ENCODE data around the gene PCSK2.
"Not testable (repeated sequence)": the region's sequence is repeated elsewhere in the genome, so short reads cannot be mapped to it uniquely, and the experiment has no call there.

Gene PCSK2, protein sequence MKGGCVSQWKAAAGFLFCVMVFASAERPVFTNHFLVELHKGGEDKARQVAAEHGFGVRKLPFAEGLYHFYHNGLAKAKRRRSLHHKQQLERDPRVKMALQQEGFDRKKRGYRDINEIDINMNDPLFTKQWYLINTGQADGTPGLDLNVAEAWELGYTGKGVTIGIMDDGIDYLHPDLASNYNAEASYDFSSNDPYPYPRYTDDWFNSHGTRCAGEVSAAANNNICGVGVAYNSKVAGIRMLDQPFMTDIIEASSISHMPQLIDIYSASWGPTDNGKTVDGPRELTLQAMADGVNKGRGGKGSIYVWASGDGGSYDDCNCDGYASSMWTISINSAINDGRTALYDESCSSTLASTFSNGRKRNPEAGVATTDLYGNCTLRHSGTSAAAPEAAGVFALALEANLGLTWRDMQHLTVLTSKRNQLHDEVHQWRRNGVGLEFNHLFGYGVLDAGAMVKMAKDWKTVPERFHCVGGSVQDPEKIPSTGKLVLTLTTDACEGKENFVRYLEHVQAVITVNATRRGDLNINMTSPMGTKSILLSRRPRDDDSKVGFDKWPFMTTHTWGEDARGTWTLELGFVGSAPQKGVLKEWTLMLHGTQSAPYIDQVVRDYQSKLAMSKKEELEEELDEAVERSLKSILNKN

DNA sequence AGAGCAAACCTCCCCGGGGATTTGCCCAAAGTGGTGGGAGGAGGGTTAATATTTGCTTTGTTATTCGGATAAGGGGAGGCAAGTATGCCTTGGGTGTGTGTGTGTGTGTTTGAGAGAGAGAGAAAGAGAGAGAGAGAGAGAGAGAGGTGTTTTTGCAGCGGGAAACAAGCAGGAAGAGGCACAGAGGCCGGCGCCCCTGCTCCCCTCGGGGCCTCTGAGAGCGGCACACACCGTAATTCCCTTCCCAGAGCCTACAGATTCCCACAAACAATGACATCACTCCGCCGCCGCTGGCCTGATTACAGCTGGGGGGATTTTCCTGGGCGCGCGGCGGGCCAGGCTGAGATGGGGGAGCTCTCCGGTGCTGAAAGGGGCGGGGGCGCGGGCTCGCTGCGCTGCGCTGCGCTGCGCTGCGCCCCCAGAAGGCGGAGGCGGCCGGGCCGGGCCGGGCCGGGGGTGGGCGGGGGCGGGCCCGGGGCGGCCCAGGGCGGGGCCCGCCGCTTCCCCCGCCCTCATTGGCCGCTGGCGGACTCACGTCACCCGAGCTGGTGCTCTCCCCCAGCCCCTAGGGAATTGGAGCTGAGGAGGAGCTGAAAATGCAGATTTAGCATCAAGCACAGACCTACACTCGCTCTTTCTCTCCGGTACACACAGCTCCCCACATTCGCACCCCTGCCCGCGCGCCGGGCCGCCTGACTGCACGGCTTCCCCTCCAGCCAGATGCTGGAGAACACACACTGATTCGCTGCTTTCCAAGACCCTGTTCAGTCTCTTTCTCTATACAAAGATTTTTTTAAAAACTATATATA lies at the start of gene PCSK2:
Gene PCSK2, plus strand, starts transcription at position 631 of the 809 bp plus-strand sequence. CDS start 266 bp downstream, outside the sequence.
- no peak for DNase-seq

- DNase-seq, result no peak
These were observed 49.5 kb upstream of the PCSK2 start for GRCh38 chr20:17177341-17177740.

DNA sequence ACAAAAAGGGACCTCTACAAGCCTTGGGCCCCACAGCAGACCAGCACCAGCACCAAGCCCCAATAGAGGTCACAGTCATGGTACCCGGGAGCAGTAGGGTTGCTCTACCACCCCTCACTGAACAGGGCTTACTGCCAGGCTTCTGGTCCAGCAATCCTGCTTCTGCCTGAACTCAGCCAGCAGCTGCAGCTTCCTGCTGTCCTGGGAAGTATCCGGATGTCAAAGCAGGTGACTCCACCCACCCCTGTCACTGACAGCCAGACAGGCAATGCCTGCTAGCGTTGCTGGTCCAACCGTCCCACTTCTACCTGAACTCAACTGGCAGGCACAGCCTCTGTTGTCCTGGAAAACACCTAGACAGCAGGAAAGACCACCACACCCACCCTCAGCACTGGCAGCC lies 47.0 kb upstream of the PCSK2 start:
- DNase-seq, result no peak

DNA sequence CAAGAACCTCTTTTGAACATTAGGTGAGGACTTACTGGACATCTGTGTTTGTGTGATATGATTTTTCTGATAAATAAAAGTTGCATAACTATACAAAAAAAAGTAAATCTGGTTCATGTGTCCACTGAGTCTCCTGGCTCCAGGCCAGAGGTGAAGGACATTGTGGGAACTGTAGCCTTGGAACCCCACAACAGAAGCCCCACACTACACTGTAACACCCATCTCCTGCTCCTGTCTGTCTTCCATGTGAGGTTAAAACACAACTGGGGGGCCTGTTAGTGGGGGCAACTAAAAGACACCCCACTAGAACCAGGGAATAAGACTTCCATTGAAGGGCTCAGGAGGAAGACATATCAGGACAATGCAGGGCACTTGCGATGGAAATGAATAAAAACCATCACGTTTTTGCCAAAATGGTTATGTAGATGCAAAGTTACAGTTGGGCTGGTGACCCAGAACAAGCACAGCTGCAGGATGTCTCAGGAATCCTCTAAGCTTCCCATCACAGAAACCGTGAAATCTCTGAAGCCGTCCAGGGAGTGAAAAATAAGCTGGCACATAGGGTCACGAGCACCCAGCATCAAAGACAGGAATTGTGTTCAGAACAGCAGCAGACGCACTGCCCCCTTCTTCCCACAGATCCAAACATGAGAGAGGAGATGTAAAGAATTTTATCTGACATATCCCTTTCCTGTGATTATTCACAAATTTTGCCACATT lies 36.7 kb upstream of the PCSK2 start:
- DNase-seq, result no peak

DNA sequence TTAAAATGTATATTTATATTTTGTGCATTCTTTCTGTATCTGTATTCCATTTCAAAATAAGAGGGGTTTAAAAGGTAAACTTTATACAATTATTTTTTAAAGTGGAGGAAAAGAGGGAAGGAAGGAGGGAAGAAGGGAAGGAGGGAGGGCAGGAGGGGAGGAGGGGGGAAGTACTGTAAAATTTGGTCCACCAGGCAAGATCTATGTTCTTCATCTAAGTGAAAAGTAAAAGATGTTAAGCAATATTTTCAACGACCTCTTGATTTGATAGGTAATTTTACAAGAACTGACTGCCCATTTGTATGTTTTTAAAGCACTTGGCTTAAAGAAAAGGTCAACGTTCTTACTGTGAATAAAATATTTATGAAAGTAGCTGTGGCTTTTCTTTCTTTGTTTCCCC lies 29.8 kb upstream of the PCSK2 start:
- no peak for DNase-seq

- DNase-seq, result no peak
These were observed 24.8 kb upstream of the PCSK2 start for GRCh38 chr20:17202030-17202429.

DNA sequence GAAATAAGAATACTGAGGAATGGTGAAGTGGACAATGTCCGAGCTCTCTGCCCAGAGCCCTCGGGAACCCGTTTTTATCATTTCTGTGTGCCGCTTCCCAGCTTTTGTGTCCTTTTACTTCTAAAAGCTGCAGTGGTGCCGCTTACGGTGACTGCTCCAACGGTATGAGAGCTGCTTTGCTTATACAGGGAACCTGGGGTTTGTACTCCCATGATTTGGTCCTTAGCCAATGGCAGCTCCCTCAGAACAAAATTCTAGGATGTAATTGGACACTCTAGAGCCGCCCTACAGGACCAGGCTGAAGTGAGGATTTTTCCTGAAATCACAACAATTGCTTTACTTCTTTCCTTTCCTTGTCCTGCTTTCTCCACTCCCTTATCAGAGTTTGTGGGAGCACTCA lies 24.2 kb upstream of the PCSK2 start:
- DNase-seq, result no peak

DNA sequence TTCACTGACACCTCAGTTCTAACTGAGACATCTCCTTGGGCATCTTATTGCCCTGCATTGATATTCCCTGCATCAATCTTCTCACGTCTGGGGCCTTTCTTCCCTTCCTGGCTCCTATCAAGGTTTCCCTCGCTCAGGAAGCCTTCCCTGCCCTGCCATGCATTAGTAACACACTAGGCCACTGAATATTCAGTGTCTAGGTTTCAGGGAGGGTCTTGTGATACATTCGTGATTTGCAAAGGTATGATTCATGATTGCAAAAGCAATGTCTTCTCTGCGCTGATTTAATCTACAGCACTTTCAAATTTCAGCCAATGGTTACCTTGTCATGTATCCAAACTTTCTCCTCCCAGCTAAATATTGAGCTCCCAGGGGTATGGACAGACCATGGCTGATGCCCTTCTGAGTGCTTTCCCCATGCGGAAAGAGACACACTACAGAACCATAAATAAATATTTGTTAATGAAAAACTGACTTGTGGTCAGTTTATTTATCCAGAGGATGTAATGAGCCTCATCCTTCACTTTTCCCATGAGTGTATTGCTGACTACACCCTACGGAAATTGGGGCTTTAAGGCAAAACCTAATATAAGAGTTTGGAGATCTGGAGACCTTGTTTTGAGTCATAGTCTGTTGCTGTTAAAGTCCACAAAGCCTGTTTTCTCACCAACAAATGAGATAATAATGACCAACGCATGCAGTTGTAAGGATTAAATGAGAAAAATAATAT lies 21.6 kb upstream of the PCSK2 start:
- no peak for DNase-seq

DNA sequence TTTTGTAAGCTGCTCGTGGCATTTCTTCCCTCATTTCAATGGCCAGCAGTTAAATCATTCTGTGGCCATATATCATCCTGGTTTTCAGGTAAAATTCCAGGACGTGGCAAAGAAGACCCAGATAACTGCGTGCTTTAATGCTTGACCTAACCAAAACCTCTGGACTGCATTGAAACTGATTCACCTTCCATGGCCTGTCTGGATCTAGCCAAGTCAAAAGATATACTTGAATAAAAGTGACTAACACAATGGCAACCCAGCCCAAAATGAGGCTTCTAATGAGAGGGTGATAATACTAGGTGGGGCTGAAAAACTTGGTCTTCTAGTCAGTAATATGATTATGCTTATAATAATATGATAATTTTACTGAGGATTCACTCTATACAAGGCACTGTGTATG lies 16.5 kb upstream of the PCSK2 start:
- DNase-seq, result no peak

- no peak for DNase-seq
These were observed 15.9 kb upstream of the PCSK2 start for GRCh38 chr20:17210983-17211382.

GRCh38 chr20:17215167-17215566 lies 11.7 kb upstream of the PCSK2 start:
- no peak for DNase-seq

- not testable (repeated sequence) for DNase-seq
These were observed 7.0 kb upstream of the PCSK2 start for GRCh38 chr20:17219856-17220255.

DNA sequence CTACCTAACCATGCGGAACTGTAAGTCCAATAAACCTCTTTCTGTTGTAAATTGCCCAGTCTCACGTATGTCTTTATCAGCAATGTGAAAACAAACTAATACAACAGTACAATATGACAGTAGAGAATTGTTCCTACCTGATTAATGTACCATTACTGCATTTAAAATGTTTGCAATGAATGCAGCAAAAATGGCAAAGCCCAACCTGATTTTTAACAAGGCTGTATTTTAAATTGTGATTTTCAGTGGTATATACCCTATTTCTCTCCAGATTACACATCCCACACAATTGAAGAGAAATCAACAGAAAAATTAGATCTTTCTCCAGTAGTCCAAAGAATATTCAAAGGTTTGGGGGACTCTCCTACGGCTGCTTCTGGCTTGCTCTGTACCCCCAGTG lies 3.3 kb upstream of the PCSK2 start:
- no peak for DNase-seq

GRCh38 chr20:17225851-17226409 lies 910 bp upstream of the PCSK2 start:
- DNase-seq, result no peak

- no peak for DNase-seq
These were observed 357 bp downstream of the PCSK2 start for GRCh38 chr20:17227219-17227575.

- DNase-seq, result no peak
These were observed 1.1 kb downstream of the PCSK2 start for GRCh38 chr20:17227669-17228623.

DNA sequence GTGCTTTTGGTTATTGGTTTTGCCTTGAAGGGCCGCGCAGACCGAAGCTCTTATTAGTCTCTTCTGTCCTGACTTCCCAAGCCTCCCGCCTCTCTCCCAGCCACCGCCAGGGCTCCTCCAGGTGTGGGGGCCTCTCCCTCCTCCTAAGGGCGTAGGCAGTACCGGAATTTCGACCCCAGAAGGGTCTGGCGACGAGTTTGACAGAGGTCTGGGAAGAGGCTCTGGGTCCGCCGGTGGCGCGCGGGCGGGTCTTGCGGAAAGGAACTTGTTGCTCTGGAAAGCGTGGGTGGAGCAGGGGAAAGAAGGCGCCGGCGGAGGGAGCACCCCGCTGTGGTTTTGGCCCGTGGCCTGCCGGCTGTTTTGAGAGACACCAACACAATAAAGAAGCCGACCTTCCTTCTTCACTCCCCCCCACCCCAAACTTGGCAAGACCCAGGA lies 1.8 kb downstream of the PCSK2 start:
- no peak for DNase-seq

DNA sequence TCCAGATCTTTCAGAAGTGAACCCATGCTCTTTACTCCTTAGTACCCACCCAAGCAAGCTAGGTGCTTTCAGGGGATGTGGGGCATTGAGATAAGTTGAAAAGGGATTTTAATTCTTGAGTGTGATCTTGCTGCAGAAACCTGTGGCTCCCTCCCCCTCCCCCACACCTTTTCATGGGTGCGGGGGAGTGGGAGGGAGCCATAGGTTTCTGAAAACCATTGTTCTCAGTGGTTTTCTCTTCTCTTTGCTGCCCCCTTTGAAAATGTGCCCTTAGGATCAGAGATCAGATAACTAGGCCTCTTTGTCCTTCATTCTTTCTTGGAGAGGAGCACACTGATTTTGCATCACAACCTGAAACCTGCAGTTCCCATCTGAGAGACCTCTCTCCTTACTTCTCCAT lies 2.4 kb downstream of the PCSK2 start:
- no peak for DNase-seq

DNA sequence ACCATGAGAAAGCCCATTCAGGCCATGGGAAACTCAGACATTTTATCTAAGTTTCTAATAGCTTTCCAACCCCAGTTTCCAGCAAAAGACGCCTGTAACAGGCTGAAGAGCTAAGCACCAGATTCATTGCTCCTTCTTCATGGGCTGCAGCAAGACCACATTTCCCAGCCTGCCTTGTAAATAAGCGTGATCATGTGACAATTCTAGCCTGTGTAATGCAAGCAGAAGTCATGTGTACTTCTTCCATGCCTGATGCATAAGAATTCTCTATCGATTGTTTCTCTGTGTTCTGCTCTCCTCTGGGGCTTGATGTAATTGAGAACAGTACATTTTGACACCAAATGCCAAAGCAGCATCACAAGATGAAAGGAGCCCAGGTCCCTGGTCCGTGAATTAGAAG lies 6.8 kb downstream of the PCSK2 start:
- no peak for DNase-seq

- no peak for DNase-seq
These were observed 9.9 kb downstream of the PCSK2 start for GRCh38 chr20:17236766-17237165.

GRCh38 chr20:17248224-17248623 lies 21.4 kb downstream of the PCSK2 start:
- no peak for DNase-seq

All from stimulated activated CD4-positive, alpha-beta T cell treated with anti-CD3 and anti-CD28 coated beads, Interleukin-1b, Interleukin-23, amount 100 ng/mL, for 48 hours (primary cell).